H1 (cell line): Measurements from ENCODE around the gene CBX2. TPM values are rescaled to one million over a fixed set of nuclear protein-coding genes. Genes with fewer than 3 reads are reported as not detected.

Experiments
- ATF3 ChIP-seq: IDR thresholded peaks from 2 replicates; pipeline ENCODE4 v1.6.1; 2011; ENCODE audit warnings: low read depth, mild to moderate bottlenecking, low read length; ENCODE audit not compliant: insufficient read depth
- CHD7 ChIP-seq: fragments of 300-600 bp; sonication (generic); IDR thresholded peaks from 2 replicates; pipeline ENCODE4 v1.7.1; 2012; ENCODE audit warnings: low read length, moderate library complexity, mild to moderate bottlenecking, inconsistent platforms; ENCODE audit not compliant: insufficient replicate concordance
- GTF2F1 ChIP-seq: IDR thresholded peaks from 2 replicates; pipeline ENCODE4 v1.6.1; 2012; ENCODE audit warnings: low read depth, low read length, improper control_type of control experiment, borderline replicate concordance
- MAX ChIP-seq: IDR thresholded peaks from 2 replicates; pipeline ENCODE4 v1.6.1; 2012; ENCODE audit warnings: inconsistent platforms
- SIRT6 ChIP-seq: IDR thresholded peaks from one replicate; pipeline ENCODE4 v1.7.1; 2012; ENCODE audit warnings: low read length, inconsistent platforms
- SP2 ChIP-seq: IDR thresholded peaks from 2 replicates; pipeline ENCODE4 v1.6.1; 2012; ENCODE audit warnings: mild to moderate bottlenecking, low read length, inconsistent platforms
- YY1 ChIP-seq: IDR thresholded peaks from 2 replicates; pipeline ENCODE4 v1.6.1; 2011; ENCODE audit warnings: low read depth, mild to moderate bottlenecking, low read length
- polyA plus RNA-seq, 7 experiments: library from polyadenylated mRNA; depleted of rRNA in 3 of 7; stranded (reverse) in 5 of 7; unstranded in 2 of 7; fragments of >200 nt in 5 of 7; fragments of 200-250 nt in 2 of 7; gene quantifications; 1 replicate in 5 of 7; 2 replicates in 1 of 7; 4 replicates in 1 of 7; pipeline versions ENCODE4 v1.2.1 to v1.2.3, GENCODE V29; 2011 to 2013; ENCODE audit warnings: missing spikeins in 2 of 7, mixed read lengths in 2 of 7
- total RNA-seq: library from RNA; stranded (reverse); fragmentation: NEBNext Ultra II Directional; extraction: Animal tissue kit (Norgen Biotek cat#: 25700); gene quantifications from 2 replicates; pipeline ENCODE4 v1.2.1, GENCODE V29; 2021

The CBX2 gene
- total and polyA plus RNA-seq, 2 of the 8 experiments (the other 6 are each of a cell fraction or from before 2014, with no cell fraction given): 64.3 to 83.9 TPM

GRCh38 chr17:79796763-79797491 lies 19.0 kb downstream of the CBX2 start, which contains the start of gene CBX8 (continued):
- TF ChIP-seq CHD7 (no peak), ATF3 (no peak), GTF2F1 (no peak), YY1 (no peak), SIRT6 (no peak), SP2 (peak; percentile 37; the same call in 1 of the 2 replicates), MAX (peak; percentile 74)
